Measurements from ENCODE around the gene SLC25A41.

SLC25A41 gene

GRCh38 chr19:6433663-6434062 lies at the start of gene SLC25A41:
Gene SLC25A41 (minus strand): TSS chr19:6433763. CDS start chr19:6433693, 70 bp downstream.
- no peak for DNase-seq (ENCODE audit: low read depth)

GRCh38 chr19:6483235-6483634 lies 49.7 kb upstream of the SLC25A41 start:
- DNase-seq (ENCODE audit: low read depth): no peak

- DNase-seq (ENCODE audit: low read depth): no peak
Measured at GRCh38 chr19:6482343-6482686, 48.8 kb upstream of the SLC25A41 start.

GRCh38 chr19:6481541-6482342 lies 48.2 kb upstream of the SLC25A41 start, which contains the start of gene DENND1C:
Gene DENND1C (minus strand): TSS chr19:6481787. CDS start chr19:6481695, 92 bp downstream.
- peak; percentile 51 for DNase-seq (ENCODE audit: low read depth)

GRCh38 chr19:6480848-6481415 lies 47.4 kb upstream of the SLC25A41 start:
- no peak for DNase-seq (ENCODE audit: low read depth)

GRCh38 chr19:6479836-6480398 lies 46.4 kb upstream of the SLC25A41 start:
- no peak for DNase-seq (ENCODE audit: low read depth)

GRCh38 chr19:6478815-6479214 lies 45.3 kb upstream of the SLC25A41 start:
- DNase-seq (ENCODE audit: low read depth): no peak

- no peak for DNase-seq (ENCODE audit: low read depth)
Measured at GRCh38 chr19:6476896-6477431, 43.4 kb upstream of the SLC25A41 start.

GRCh38 chr19:6476155-6476895 lies 42.8 kb upstream of the SLC25A41 start:
- DNase-seq (ENCODE audit: low read depth): peak; percentile 45

GRCh38 chr19:6475321-6476108 lies 42.0 kb upstream of the SLC25A41 start:
- no peak for DNase-seq (ENCODE audit: low read depth)

GRCh38 chr19:6473647-6474046 lies 40.1 kb upstream of the SLC25A41 start:
- DNase-seq (ENCODE audit: low read depth): no peak

GRCh38 chr19:6472713-6473112 lies 39.1 kb upstream of the SLC25A41 start:
- DNase-seq (ENCODE audit: low read depth): no peak

GRCh38 chr19:6471076-6471475 lies 37.5 kb upstream of the SLC25A41 start:
- DNase-seq (ENCODE audit: low read depth): no peak

GRCh38 chr19:6470173-6470572 lies 36.6 kb upstream of the SLC25A41 start:
- DNase-seq (ENCODE audit: low read depth): no peak

- no peak for DNase-seq (ENCODE audit: low read depth)
Measured at GRCh38 chr19:6467384-6467783, 33.8 kb upstream of the SLC25A41 start.

GRCh38 chr19:6466526-6467248 lies 33.1 kb upstream of the SLC25A41 start:
- no peak for DNase-seq (ENCODE audit: low read depth)

- no peak for DNase-seq (ENCODE audit: low read depth)
Measured at GRCh38 chr19:6465663-6466062, 32.1 kb upstream of the SLC25A41 start.

- DNase-seq (ENCODE audit: low read depth): no peak
Measured at GRCh38 chr19:6465006-6465405, 31.4 kb upstream of the SLC25A41 start.

- no peak for DNase-seq (ENCODE audit: low read depth)
Measured at GRCh38 chr19:6464070-6464873, 30.7 kb upstream of the SLC25A41 start, which contains the start of gene CRB3. Gene CRB3 (plus strand): TSS chr19:6464271. CDS start chr19:6464702, 431 bp downstream.

All from stimulated activated CD8-positive, alpha-beta memory T cell treated with anti-CD3 and anti-CD28 coated beads, Interleukin-7, amount 100 ng/mL, for 24 hours (primary cell).